Measurements from ENCODE around the gene NOD1. TPM values are rescaled to one million over a fixed set of nuclear protein-coding genes. Genes with fewer than 3 reads are reported as not detected.

The NOD1 gene
- total and polyA plus RNA-seq, 2 of the 13 experiments (the other 11 are each of a cell fraction or from before 2014, with no cell fraction given), result 1.7 to 2.9 TPM

GRCh38 chr7:30466266-30466665 is 12.3 kb downstream of the NOD1 start:
- intact Hi-C loops (cut with micrococcal nuclease; ENCODE audit: unreplicated experiment) (no loop called here), in situ Hi-C loops (cut with HindIII; ENCODE audit: extremely low pct_ligation_motif_present, low pct_unique_long_range_greater_than_20kb) (no loop called here)
- ATAC-seq, result no peak
- ChIA-PET POLR2A (no interaction called here), CTCF (ENCODE audit: low intra/inter-chr PET ratio, low total read pairs) (no interaction called here)
- TF ChIP-seq ZNF142 (CRISPR knock-in tag; IDR thresholded peaks at IDR 0.05), result no peak
- TF ChIP-seq PHB2 (IDR thresholded peaks at IDR 0.05; ENCODE audit: partially characterized antibody), result no peak
- TF ChIP-seq ZNF414 (CRISPR knock-in tag; IDR thresholded peaks at IDR 0.05), result no peak
- no peak for TF ChIP-seq ZNF263 (CRISPR knock-in tag; IDR thresholded peaks at IDR 0.05)
- TF ChIP-seq NFIB (CRISPR knock-in tag; IDR thresholded peaks at IDR 0.05; ENCODE audit: borderline replicate concordance), result no peak
- TF ChIP-seq GLI4 (CRISPR knock-in tag; IDR thresholded peaks at IDR 0.05; ENCODE audit: borderline replicate concordance), result no peak
- peaks cover 19% of the 10 kb centered on the region for H3K4me1 ChIP-seq (ENCODE audit: insufficient read depth, low read length)
- no peak for DNase-seq (ENCODE audit: low spot score)
- no peak overlapping the region for H3K9ac ChIP-seq (ENCODE audit: insufficient read depth, low read depth, low read length)
- no TSS peak for BruUV-seq (replicated peaks)
- no peak overlapping the region for H3K4me2 ChIP-seq (ENCODE audit: low read depth, low read length)
- H4K20me1 ChIP-seq (ENCODE audit: insufficient read depth, low read length), result no peaks in the 10 kb centered on the region
- no peaks in the 10 kb centered on the region for H3K27me3 ChIP-seq (ENCODE audit: control insufficient read depth in 1 of 2, insufficient read depth in 2 of 2, low read length in 2 of 2)
- no peak overlapping the region for H2AFZ ChIP-seq (ENCODE audit: low read length)
- H3K9me3 ChIP-seq (ENCODE audit: low read length), result no peaks in the 10 kb centered on the region
- no peaks in the 10 kb centered on the region for H3K79me2 ChIP-seq (ENCODE audit: insufficient read depth, low read length)
- H3K4me3 ChIP-seq (replicated peaks in 1 of 3; ENCODE audit: insufficient read depth in 1 of 3, low read depth in 2 of 3, low read length in 3 of 3), result no peak overlapping the region
- 91% methylated on average over 4 of the region's 4 CpGs for WGBS (ENCODE audit: low lambda C conversion rate)
- no peak overlapping the region for H3K27ac ChIP-seq (ENCODE audit: extremely low read length, insufficient read depth, low read length)
- no peaks in the 10 kb centered on the region for H3K36me3 ChIP-seq (replicated peaks in 1 of 2; ENCODE audit: control insufficient read depth in 1 of 2, insufficient read depth in 2 of 2, low read length in 2 of 2)
- FAIRE-seq, result no peak

All from HepG2 (cell line).